Germinal center (tissue), 1 donor: ENCODE data around the gene SYPL1.

Experiments
- DNase-seq: peaks from one replicate; pipeline ENCODE4 v3.0.0; 2012; ENCODE audit warnings: mixed read lengths, low spot score

SYPL1 gene

DNA sequence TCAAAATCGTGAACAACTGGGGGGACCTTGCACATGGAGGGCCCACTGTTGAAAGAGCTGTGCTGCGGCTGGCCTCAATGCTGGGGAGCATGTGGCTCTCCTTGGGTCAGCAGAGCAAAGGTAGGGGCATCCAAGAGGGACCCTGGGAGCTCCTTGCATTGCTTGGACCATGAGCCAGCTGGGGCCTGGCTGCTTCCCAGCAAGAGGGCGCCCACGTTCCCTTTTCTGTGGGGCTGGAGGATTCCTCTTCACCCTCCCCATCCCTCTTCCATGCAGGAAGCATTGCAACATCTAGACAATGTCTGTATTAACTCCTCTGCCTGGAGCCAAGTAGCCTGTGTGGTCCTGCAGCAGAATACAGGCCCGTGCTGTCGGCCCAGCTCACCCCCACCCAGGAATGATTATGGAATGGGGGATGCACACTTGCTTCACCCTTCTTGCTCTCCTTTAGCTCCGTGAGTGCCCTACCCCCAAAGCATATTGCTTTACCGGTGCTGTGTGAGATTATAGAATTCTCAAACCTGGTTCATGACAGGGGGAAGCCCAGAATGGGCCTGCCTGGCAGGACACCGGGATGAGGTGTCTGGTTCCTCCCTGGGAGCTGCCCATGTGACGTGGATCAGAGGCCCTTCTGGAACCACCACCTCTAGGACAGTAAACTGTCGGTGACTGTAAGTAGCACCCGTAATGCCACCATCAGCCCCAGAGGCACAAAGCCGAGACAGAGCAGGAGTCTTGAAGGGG, 61.9 kb downstream of the SYPL1 start:
- no peak for DNase-seq

DNA sequence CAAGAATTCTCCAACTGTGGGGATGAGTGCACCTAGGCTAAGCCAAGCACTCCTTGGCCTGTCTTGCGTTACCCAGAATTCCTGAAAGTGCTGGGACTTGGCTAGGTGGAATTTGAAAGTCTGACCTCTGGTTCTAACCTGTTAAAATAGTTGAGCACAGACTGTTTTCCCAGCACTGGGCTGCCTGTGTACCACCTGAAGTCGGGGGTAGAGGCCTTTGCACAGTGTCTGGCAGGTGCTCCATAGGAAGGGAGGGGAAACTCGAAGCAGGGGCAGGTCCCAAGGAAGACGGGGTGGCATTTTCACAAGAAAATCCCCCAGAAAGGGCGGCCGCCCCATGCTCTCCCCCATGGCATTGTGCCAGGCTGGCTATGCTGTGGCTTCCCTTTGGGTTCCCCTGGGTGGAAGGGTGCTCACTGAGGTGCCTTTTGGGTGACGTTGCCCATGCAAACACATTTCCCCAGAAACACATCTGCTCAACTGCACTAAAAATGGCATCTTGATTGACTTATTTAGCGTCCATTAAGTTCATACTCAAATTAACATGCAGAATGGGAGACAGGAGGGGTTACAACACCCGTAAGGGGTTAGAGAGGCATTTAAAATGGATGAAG, 62.9 kb downstream of the SYPL1 start:
- peak; percentile 82 for DNase-seq

DNA sequence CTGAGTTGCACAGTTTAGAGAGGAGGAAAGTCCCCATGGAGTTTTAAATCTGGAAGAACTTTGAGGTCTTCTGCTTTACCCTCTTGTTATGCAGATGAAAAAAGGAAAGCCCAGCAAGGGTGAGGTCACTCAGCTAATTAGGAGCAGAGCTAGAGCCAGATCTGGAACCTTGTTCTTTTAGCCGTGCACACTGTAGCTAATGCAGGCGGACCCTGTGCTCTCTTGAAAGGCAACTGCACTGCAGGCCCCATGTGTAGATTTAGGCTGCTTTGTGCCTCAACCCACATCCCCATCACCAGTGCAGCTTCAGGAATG, 63.4 kb downstream of the SYPL1 start:
- DNase-seq = no peak

DNA sequence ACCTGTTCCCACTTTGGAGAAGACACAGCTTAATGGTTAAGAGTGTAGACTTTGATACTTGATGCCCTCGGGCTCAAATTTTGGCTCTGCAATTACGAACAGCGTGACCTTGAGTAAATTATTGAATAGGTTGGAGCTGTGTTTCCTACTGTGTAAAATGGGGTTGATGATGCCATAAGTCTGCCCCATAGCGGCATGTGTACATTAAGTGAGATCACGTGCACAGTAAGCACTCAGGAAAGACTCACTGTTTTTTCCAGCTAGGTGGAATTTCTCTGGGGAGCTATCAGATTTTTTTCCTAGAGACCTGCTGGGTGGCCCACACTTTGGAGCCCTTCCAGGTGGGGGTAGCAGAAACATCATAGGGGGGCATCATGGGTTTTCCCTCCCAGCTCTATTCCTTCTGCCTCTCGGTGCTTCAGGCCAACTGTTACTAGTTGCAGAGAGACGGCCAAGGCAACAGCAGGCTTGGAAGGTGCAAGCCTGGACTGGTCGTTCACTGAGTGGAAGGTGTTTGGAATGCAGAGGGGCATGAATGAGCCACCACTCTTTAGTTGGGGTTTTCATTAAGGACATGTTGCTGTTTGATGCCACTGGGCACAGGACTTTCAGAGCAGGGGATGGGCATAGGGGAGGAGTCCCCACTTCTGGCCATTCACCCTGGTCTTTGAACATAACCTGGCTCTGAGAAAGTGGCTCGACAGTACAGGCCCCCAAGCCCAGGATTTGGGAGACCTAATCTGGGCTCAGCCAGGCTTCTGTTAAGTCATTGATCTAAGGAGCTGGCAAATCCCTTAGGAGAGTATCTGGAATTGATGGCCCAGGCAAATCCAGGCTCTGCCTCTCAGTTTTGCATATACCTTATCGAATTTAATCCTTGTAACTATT, 64.0 kb downstream of the SYPL1 start:
- no peak for DNase-seq

- no peak for DNase-seq
These were observed 64.9 kb downstream of the SYPL1 start for GRCh38 chr7:106047184-106047583.

DNA sequence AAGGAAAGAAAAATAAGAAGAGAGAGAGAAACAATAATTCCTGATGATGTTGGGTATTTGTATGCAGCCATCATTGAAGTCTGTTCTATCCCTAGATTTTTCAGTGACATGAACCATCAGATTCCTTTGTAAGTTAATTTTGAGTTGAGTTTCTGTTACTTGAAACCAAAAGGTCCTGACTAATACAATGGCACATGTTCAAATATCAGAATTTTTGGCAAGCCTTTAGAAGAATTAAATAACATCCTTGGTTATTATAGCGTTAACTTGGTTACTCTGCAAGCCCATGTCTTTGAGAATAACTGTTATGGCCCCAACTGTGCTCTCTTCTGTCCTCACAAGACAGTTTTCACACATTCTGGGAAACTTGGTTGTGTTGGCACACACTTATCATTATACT, 66.5 kb downstream of the SYPL1 start:
- no peak for DNase-seq

- DNase-seq = no peak
These were observed 67.0 kb downstream of the SYPL1 start for GRCh38 chr7:106045139-106045538.

DNA sequence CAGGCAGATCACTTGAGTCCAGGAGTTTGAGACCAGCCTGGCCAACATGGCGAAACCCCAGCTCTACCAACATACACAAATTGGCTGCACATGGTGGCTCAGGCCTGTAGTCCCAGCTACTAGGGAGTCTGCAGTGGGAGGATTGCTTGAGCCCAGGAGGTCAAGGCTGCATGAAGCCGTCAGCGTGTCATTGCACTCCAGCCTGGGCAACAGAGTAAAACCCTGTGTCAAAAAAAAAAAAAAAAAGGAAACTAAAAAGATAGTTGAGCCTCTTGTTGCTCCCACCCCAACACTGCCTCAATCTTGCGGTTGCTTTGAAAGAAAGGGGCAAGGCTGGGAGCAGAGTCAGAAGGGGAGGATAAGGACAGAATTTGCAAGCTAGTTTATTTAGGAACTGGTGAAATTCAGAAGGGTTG, 69.9 kb downstream of the SYPL1 start:
- no peak for DNase-seq

GRCh38 chr7:106041140-106041717, 70.9 kb downstream of the SYPL1 start:
- peak; percentile 79 for DNase-seq
